ENCODE results near the gene MORN2. TPM values are rescaled to one million over a fixed set of nuclear protein-coding genes. Genes with fewer than 3 reads are reported as not detected.

Gene MORN2
- total and polyA plus RNA-seq, 2 donors (not counting 1 experiment from before 2014, with no cell fraction given), result 0.70 to 3.9 TPM

GRCh38 chr2:38876407-38876806 lies 631 bp downstream of the MORN2 start:
- Histone ChIP-seq H4K20me1 (ENCODE audit: control insufficient read depth, insufficient read depth, low read length, poor library complexity, severe bottlenecking) (no peaks in the 10 kb centered on the region), H3K4me3 (ENCODE audit: control extremely low read depth in 1 of 5, extremely low read depth in 1 of 5, insufficient read depth in 1 of 5, low read depth in 2 of 5, low read length in 4 of 5) (peak overlapping the region; percentile 70 to 84 (median 83)), H3K27ac (ENCODE audit: low read length in 2 of 2) (peak overlapping the region in 1 of 2 donors; percentile 63), H3K4me2 (replicated peaks; ENCODE audit: low read depth, low read length, poor library complexity, severe bottlenecking) (peak overlapping the region; percentile 81), H3K27me3 (replicated peaks in 1 of 4; ENCODE audit: control extremely low read depth in 1 of 4, control insufficient read depth in 3 of 4, insufficient read depth in 4 of 4, low read length in 3 of 4) (no peaks in the 10 kb centered on the region), H3K9me3 (ENCODE audit: control extremely low read depth in 1 of 3, control insufficient read depth in 2 of 3, insufficient read depth in 1 of 3, low read length in 2 of 3) (peaks cover 0 to 5% (median 2%) of the 10 kb centered on the region in 3 donors), H3K4me1 (ENCODE audit: control insufficient read depth in 2 of 2, insufficient read depth in 2 of 2, low read length in 2 of 2) (peaks cover 12 to 18% of the 10 kb centered on the region in 2 donors), H3K79me2 (ENCODE audit: control insufficient read depth, insufficient read depth, low read length) (peaks cover 43% of the 10 kb centered on the region), H3K36me3 (replicated peaks in 1 of 2; ENCODE audit: control extremely low read depth in 1 of 2, control insufficient read depth in 1 of 2, extremely low read depth in 1 of 2, insufficient read depth in 2 of 2, low read length in 1 of 2) (no peaks in the 10 kb centered on the region), H3K9ac (ENCODE audit: low read length) (peak overlapping the region; percentile 85), H2AFZ (ENCODE audit: insufficient read depth, low read depth, low read length, poor library complexity, severe bottlenecking) (peak overlapping the region; percentile 91)
- DNase-seq, result no peak
- H3K9me3 Mint-ChIP-seq (ENCODE audit: insufficient read depth), result peaks cover 5% of the 10 kb centered on the region
- POLR2A ChIA-PET, result interaction anchor here (1.5 kb wide), 1 partner anchor 125 kb away, joined by 10 read pairs; the partner anchor contains the start of gene SRSF7
- H3K27ac Mint-ChIP-seq, result peak overlapping the region; percentile 88
- ATAC-seq (ENCODE audit: low read depth), result no peak
- no peak for TF ChIP-seq CTCF (IDR thresholded peaks at IDR 0.05)
- TF ChIP-seq EZH2 (IDR thresholded peaks at IDR 0.05; ENCODE audit: borderline replicate concordance, insufficient read depth, low read depth, low read length, poor library complexity, severe bottlenecking), result no peak
- CTCF ChIA-PET, result interaction anchor here (0.8 kb wide), 1 partner anchor 353 kb away, joined by 3 read pairs; no protein-coding TSS in a partner anchor
- peak overlapping the region; percentile 97 for H3K4me3 Mint-ChIP-seq
- WGBS (ENCODE audit: insufficient coverage), result 54% methylated on average over 6 of the region's 10 CpGs
- no peaks in the 10 kb centered on the region for H3K27me3 Mint-ChIP-seq
- intact Hi-C loops (cut with micrococcal nuclease), result loop anchor here (2.0 kb wide), 1 partner anchor 126 kb away; the partner anchor contains the start of gene SRSF7
- peaks cover 25% of the 10 kb centered on the region for H3K4me1 Mint-ChIP-seq

GRCh38 chr2:38886063-38886462 lies 10.3 kb downstream of the MORN2 start:
- no peaks in the 10 kb centered on the region for H3K27me3 ChIP-seq (replicated peaks in 1 of 4; ENCODE audit: control extremely low read depth in 1 of 4, control insufficient read depth in 3 of 4, insufficient read depth in 4 of 4, low read length in 3 of 4)
- no peak overlapping the region for H3K4me2 ChIP-seq (replicated peaks; ENCODE audit: low read depth, low read length, poor library complexity, severe bottlenecking)
- intact Hi-C loops (cut with micrococcal nuclease), result no loop called here
- H3K4me3 Mint-ChIP-seq, result no peak overlapping the region
- H3K4me1 Mint-ChIP-seq, result no peaks in the 10 kb centered on the region
- H3K4me3 ChIP-seq (ENCODE audit: control extremely low read depth in 1 of 5, extremely low read depth in 1 of 5, insufficient read depth in 1 of 5, low read depth in 2 of 5, low read length in 4 of 5), result no peak overlapping the region
- ChIA-PET POLR2A (no interaction called here), CTCF (no interaction called here)
- H3K27ac Mint-ChIP-seq, result no peak overlapping the region
- no peaks in the 10 kb centered on the region for H3K36me3 ChIP-seq (replicated peaks in 1 of 2; ENCODE audit: control extremely low read depth in 1 of 2, control insufficient read depth in 1 of 2, extremely low read depth in 1 of 2, insufficient read depth in 2 of 2, low read length in 1 of 2)
- H3K27ac ChIP-seq (ENCODE audit: low read length in 2 of 2), result no peak overlapping the region
- ATAC-seq (ENCODE audit: low read depth), result no peak
- no peaks in the 10 kb centered on the region for H4K20me1 ChIP-seq (ENCODE audit: control insufficient read depth, insufficient read depth, low read length, poor library complexity, severe bottlenecking)
- TF ChIP-seq EZH2 (IDR thresholded peaks at IDR 0.05; ENCODE audit: borderline replicate concordance, insufficient read depth, low read depth, low read length, poor library complexity, severe bottlenecking) (no peak), CTCF (IDR thresholded peaks at IDR 0.05) (no peak)
- no peak overlapping the region for H2AFZ ChIP-seq (ENCODE audit: insufficient read depth, low read depth, low read length, poor library complexity, severe bottlenecking)
- DNase-seq, result no peak
- peaks cover 0 to 4% (median 0%) of the 10 kb centered on the region in 3 donors for H3K9me3 ChIP-seq (ENCODE audit: control extremely low read depth in 1 of 3, control insufficient read depth in 2 of 3, insufficient read depth in 1 of 3, low read length in 2 of 3)
- H3K27me3 Mint-ChIP-seq, result no peaks in the 10 kb centered on the region
- no peaks in the 10 kb centered on the region for H3K4me1 ChIP-seq (ENCODE audit: control insufficient read depth in 2 of 2, insufficient read depth in 2 of 2, low read length in 2 of 2)
- H3K79me2 ChIP-seq (ENCODE audit: control insufficient read depth, insufficient read depth, low read length), result no peaks in the 10 kb centered on the region
- H3K9ac ChIP-seq (ENCODE audit: low read length), result no peak overlapping the region
- no peaks in the 10 kb centered on the region for H3K9me3 Mint-ChIP-seq (ENCODE audit: insufficient read depth)

Measured in B cell (primary cell).